DOHH2 (cell line): ENCODE measurements around the gene ROCK1.
"Not testable (repeated sequence)": the region's sequence is repeated elsewhere in the genome, so short reads cannot be mapped to it uniquely, and the experiment has no call there.

Source experiments
- H3F3A ChIP-seq: fragments of 200-600 bp; sonication (generic), shearing (Covaris generic); 2 replicates; pipeline ENCODE4 v1.6.0; 2016; ENCODE audit warnings: antibody characterized with exemption, mild to moderate bottlenecking; ENCODE audit not compliant: control insufficient read depth, insufficient read depth
- H3K27ac ChIP-seq: fragments of 200-600 bp; sonication (generic); 2 replicates; pipeline ENCODE4 v1.5.1; 2014; ENCODE audit warnings: low read depth, mild to moderate bottlenecking, low read length, moderate library complexity
- H3K27me3 ChIP-seq: fragments of 200-600 bp; sonication (generic); 2 replicates; pipeline ENCODE4 v1.6.1; 2014; ENCODE audit warnings: mild to moderate bottlenecking, low read length, mixed read lengths; ENCODE audit not compliant: control insufficient read depth
- H3K36me3 ChIP-seq: fragments of 200-600 bp; sonication (generic); 2 replicates; pipeline ENCODE4 v1.6.1; 2014; ENCODE audit warnings: mild to moderate bottlenecking, low read length, moderate library complexity, mixed read lengths; ENCODE audit not compliant: control insufficient read depth
- H3K4me1 ChIP-seq: fragments of 200-600 bp; sonication (generic); 2 replicates; pipeline ENCODE4 v1.6.1; 2014; ENCODE audit warnings: mild to moderate bottlenecking, low read length, mixed read lengths; ENCODE audit not compliant: control insufficient read depth
- H3K4me2 ChIP-seq: fragments of 200-600 bp; sonication (generic); 2 replicates; pipeline ENCODE4 v1.6.0; 2014; ENCODE audit warnings: mild to moderate bottlenecking, low read length, moderate library complexity
- H3K4me3 ChIP-seq: fragments of 200-600 bp; sonication (generic); 2 replicates; pipeline ENCODE4 v1.5.1; 2014; ENCODE audit warnings: mild to moderate bottlenecking, low read length, mixed read lengths
- H3K79me2 ChIP-seq: fragments of 200-600 bp; sonication (generic); 2 replicates; pipeline ENCODE4 v1.6.1; 2014; ENCODE audit warnings: mild to moderate bottlenecking, low read length, mixed read lengths; ENCODE audit not compliant: control insufficient read depth
- H3K9me2 ChIP-seq: fragments of 200-600 bp; sonication (generic); replicated peaks from 2 replicates; pipeline ENCODE4 v1.6.1; 2014; ENCODE audit warnings: mild to moderate bottlenecking, low read length, mixed read lengths; ENCODE audit not compliant: control insufficient read depth
- H3K9me3 ChIP-seq: fragments of 200-600 bp; sonication (generic); 2 replicates; pipeline ENCODE4 v1.6.1; 2014; ENCODE audit warnings: antibody characterized with exemption, low read length, mixed read lengths; ENCODE audit not compliant: control insufficient read depth, insufficient read depth
- H4K20me1 ChIP-seq: fragments of 200-600 bp; sonication (generic); 2 replicates; pipeline ENCODE4 v1.6.0; 2014; ENCODE audit warnings: low read depth, mild to moderate bottlenecking, antibody characterized with exemption, low read length, moderate library complexity; ENCODE audit not compliant: control insufficient read depth, insufficient read depth
- EZH2phosphoT487 ChIP-seq: fragments of 200-600 bp; sonication (generic); IDR thresholded peaks from 2 replicates; pipeline ENCODE4 v1.6.1; 2017; ENCODE audit warnings: borderline replicate concordance, mild to moderate bottlenecking, antibody characterized with exemption, low read length, moderate library complexity, mixed read lengths
- TF ChIP-seq, protein P1 (sequence below): fragments of 200-600 bp; sonication (generic); IDR thresholded peaks from one replicate; pipeline ENCODE4 v1.5.1; 2014; ENCODE audit warnings: antibody characterized with exemption, mild to moderate bottlenecking, low read depth, low read length; ENCODE audit not compliant: poor library complexity, severe bottlenecking

ROCK1 gene

DNA sequence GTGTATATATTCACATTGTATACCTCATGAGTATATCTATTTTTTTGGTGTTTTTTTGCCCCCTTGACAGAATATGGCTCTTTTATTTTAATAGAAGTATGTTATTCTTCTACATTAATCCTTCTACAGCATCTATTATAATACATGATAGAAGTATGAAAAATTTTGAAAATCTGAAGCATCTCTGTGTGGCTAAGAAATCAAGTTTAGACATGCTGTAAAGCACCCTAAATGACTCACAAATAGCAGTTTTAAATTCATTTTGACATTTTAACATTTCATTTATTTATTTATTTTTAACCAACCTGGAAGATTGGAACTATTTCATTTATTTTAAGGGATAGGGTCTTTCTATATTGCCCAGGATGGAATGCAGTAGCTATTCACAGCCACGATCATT is 33.8 kb upstream of the ROCK1 start:
- no peaks in the 10 kb centered on the region for H3K79me2 ChIP-seq
- H3K27me3 ChIP-seq, result 0 out of 2 replicates have a peak, but pooled peaks cover 2% of the 10 kb centered on the region
- no peaks in the 10 kb centered on the region for H4K20me1 ChIP-seq
- TF ChIP-seq, protein P1, sequence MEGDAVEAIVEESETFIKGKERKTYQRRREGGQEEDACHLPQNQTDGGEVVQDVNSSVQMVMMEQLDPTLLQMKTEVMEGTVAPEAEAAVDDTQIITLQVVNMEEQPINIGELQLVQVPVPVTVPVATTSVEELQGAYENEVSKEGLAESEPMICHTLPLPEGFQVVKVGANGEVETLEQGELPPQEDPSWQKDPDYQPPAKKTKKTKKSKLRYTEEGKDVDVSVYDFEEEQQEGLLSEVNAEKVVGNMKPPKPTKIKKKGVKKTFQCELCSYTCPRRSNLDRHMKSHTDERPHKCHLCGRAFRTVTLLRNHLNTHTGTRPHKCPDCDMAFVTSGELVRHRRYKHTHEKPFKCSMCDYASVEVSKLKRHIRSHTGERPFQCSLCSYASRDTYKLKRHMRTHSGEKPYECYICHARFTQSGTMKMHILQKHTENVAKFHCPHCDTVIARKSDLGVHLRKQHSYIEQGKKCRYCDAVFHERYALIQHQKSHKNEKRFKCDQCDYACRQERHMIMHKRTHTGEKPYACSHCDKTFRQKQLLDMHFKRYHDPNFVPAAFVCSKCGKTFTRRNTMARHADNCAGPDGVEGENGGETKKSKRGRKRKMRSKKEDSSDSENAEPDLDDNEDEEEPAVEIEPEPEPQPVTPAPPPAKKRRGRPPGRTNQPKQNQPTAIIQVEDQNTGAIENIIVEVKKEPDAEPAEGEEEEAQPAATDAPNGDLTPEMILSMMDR, result no peak
- TF ChIP-seq EZH2phosphoT487, result no peak
- no peak overlapping the region for H3K4me3 ChIP-seq
- H3F3A ChIP-seq, result no peaks in the 10 kb centered on the region
- H3K9me2 ChIP-seq, result no peaks in the 10 kb centered on the region
- no peaks in the 10 kb centered on the region for H3K4me1 ChIP-seq
- H3K9me3 ChIP-seq, result no peaks in the 10 kb centered on the region
- H3K4me2 ChIP-seq, result no peak overlapping the region
- H3K36me3 ChIP-seq, result no peaks in the 10 kb centered on the region
- H3K27ac ChIP-seq, result no peak overlapping the region

DNA sequence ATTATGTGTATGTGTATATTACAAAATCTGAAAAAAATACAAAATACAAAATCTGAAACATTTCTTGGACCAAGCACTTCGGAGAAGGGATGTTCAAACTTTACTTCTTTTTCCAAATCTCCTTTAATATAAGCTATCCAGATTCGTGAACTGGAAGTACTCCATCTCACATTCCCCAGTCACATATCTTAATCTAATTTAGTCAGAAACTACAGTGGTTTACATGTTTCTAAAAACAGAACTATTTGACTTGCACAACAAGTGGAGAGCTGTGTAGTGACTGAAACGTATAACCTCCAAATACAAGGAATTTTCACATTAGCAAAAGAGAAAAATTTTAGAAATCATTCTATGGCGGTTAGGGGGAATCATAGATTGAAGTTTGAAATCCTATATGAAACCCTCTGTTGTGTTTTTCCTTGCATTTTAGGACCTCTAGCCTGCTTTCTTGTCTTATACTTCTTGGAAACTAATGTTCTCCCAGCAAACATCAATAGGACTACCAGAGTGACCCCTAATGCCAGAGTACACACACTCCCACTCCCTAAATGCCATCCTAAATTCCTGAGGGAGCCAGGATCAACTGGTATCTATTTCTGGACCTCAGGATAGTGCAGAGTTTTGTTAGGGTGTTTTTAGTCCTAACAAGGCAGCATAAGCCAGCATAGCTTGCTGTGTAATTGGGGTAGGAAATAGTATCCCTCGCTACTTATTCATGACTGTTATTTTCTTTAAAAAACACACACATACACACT is 30.2 kb upstream of the ROCK1 start:
- H3K4me2 ChIP-seq, result no peak overlapping the region

DNA sequence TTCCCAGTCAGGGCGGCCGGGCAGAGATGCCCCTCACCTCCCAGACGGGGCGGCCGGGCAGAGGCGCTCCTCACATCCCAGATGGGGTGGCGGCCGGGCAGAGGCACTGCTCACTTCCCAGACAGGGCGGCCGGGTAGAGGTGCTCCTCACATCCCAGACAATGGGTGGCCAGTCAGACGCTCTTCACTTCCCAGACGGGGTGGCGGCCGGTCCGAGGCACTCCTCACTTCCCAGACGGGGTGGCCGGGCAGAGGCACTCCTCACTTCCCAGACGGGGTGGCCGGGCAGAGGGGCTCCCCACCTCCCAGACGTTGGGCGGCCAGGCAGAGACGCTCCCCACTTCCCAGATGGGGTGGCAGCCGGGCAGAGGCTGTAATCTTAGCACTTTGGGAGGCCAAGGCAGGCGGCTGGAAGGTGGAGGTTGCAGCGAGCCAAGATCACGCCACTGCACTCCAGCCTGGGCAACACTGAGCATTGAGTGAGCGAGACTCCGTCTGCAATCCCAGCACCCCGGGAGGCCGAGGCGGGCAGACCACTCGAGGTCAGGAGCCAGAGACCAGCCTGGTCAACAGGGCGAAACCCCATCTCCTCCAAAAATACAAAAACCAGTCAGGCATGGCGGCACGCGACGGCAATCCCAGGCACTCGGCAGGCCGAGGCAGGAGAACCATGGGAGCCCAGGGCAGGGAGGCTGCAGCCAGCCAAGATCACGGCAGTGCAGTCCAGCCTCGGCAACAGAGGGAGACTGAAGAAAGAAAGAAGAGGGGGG is 26.3 kb upstream of the ROCK1 start:
- not testable (repeated sequence) for H3K4me3 ChIP-seq, H3F3A ChIP-seq, H3K9me2 ChIP-seq, H3K9me3 ChIP-seq, H3K4me2 ChIP-seq, H3K27ac ChIP-seq, H3K79me2 ChIP-seq, H3K27me3 ChIP-seq, H3K4me1 ChIP-seq, H4K20me1 ChIP-seq, H3K36me3 ChIP-seq

More for the DNA sequence above, 30.2 kb upstream of the ROCK1 start:
- H3K36me3 ChIP-seq, result no peaks in the 10 kb centered on the region
- no peak overlapping the region for H3K27ac ChIP-seq
- no peaks in the 10 kb centered on the region for H3K9me3 ChIP-seq
- no peaks in the 10 kb centered on the region for H3F3A ChIP-seq
- no peaks in the 10 kb centered on the region for H4K20me1 ChIP-seq
- H3K4me3 ChIP-seq, result no peak overlapping the region
- no peaks in the 10 kb centered on the region for H3K9me2 ChIP-seq
- H3K4me1 ChIP-seq, result no peaks in the 10 kb centered on the region
- TF ChIP-seq, protein P1, result no peak
- no peak for TF ChIP-seq EZH2phosphoT487
- 0 out of 2 replicates have a peak, but pooled peaks cover 2% of the 10 kb centered on the region for H3K27me3 ChIP-seq
- no peaks in the 10 kb centered on the region for H3K79me2 ChIP-seq

DNA sequence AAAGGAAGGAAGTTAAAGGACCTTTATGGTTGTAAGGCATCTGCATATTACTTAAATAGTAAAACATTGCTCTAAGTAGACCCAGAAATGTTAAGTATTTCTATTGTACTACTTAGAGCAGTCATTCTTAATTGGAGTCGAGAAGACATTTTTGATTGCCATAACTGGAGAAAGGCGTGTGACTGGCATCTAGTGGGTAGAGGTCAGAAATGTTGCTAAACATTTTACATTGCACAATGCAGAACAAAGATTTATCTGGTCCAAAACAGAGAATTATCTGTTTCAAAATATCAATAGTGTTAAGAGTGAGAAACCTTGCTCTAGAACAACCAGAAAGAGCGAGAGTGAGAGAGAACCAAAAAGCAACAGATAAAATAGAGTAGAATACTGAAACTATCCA is 23.3 kb upstream of the ROCK1 start:
- no peaks in the 10 kb centered on the region for H3K9me3 ChIP-seq
- TF ChIP-seq, protein P1, result peak; percentile 32
- TF ChIP-seq EZH2phosphoT487, result no peak
- no peak overlapping the region for H3K4me3 ChIP-seq
- H3K4me1 ChIP-seq, result no peaks in the 10 kb centered on the region
- H3K9me2 ChIP-seq, result no peaks in the 10 kb centered on the region
- no peaks in the 10 kb centered on the region for H3K36me3 ChIP-seq
- H3K27ac ChIP-seq, result no peak overlapping the region
- H3K4me2 ChIP-seq, result no peak overlapping the region
- H4K20me1 ChIP-seq, result no peaks in the 10 kb centered on the region
- H3K27me3 ChIP-seq, result no peaks in the 10 kb centered on the region
- H3K79me2 ChIP-seq, result no peaks in the 10 kb centered on the region
- no peaks in the 10 kb centered on the region for H3F3A ChIP-seq
